ENCODE data around the gene UBE2J2. TPM values are rescaled to one million over a fixed set of nuclear protein-coding genes. Genes with fewer than 3 reads are reported as not detected.

Gene UBE2J2
- total and polyA plus RNA-seq, 4 donors = 21.0 to 30.4 (median 25.8) TPM

DNA sequence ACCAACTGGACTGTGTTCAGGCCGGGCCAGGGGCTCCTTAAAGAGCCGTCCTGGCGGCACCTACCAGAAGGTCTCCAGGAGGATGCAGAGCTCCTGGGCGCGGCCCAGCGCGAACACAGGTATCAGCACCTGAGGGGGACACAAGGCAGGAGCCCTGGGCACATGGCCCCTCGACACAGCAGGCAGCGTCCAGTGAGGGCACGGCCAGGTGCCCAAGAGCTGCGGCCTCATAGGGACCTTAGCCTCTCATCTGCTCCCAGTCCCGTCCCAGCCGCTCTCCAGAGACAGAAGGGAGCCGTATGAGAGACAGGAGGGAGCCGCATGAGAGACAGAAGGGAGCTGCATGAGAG lies 40.6 kb upstream of the UBE2J2 start:
- Histone ChIP-seq H3K4me1 (ENCODE audit: control insufficient read depth in 4 of 4, insufficient read depth in 4 of 4, low read length in 3 of 4) (peaks cover 5 to 10% (median 7%) of the 10 kb centered on the region in 4 donors), H3K36me3 (ENCODE audit: control insufficient read depth in 4 of 4, insufficient read depth in 3 of 4, low read depth in 1 of 4, low read length in 3 of 4) (peaks cover 3 to 39% (median 19%) of the 10 kb centered on the region in 4 donors), H3K9me3 (ENCODE audit: control insufficient read depth in 4 of 4, low read length in 3 of 4) (no peaks in the 10 kb centered on the region), H3K27ac (ENCODE audit: low read depth in 1 of 2, low read length in 2 of 2) (no peak overlapping the region), H3K9ac (ENCODE audit: low read depth in 1 of 2, low read length in 2 of 2) (no peak overlapping the region), H3K4me3 (ENCODE audit: low read depth in 1 of 3, low read length in 3 of 3) (no peak overlapping the region), H3K27me3 (ENCODE audit: control insufficient read depth in 4 of 4, insufficient read depth in 4 of 4, low read length in 3 of 4) (no peaks in the 10 kb centered on the region)
- WGBS = 96% methylated on average over 15 of the region's 15 CpGs
- TF ChIP-seq FOXA1 (IDR thresholded peaks at IDR 0.05) (no peak), EGR1 (IDR thresholded peaks at IDR 0.05; ENCODE audit: low read depth in 2 of 2) (no peak)
- TF ChIP-seq, protein P1, sequence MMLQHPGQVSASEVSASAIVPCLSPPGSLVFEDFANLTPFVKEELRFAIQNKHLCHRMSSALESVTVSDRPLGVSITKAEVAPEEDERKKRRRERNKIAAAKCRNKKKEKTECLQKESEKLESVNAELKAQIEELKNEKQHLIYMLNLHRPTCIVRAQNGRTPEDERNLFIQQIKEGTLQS (IDR thresholded peaks at IDR 0.05) = no peak
- DNase-seq (ENCODE audit: low spot score) = no peak

DNA sequence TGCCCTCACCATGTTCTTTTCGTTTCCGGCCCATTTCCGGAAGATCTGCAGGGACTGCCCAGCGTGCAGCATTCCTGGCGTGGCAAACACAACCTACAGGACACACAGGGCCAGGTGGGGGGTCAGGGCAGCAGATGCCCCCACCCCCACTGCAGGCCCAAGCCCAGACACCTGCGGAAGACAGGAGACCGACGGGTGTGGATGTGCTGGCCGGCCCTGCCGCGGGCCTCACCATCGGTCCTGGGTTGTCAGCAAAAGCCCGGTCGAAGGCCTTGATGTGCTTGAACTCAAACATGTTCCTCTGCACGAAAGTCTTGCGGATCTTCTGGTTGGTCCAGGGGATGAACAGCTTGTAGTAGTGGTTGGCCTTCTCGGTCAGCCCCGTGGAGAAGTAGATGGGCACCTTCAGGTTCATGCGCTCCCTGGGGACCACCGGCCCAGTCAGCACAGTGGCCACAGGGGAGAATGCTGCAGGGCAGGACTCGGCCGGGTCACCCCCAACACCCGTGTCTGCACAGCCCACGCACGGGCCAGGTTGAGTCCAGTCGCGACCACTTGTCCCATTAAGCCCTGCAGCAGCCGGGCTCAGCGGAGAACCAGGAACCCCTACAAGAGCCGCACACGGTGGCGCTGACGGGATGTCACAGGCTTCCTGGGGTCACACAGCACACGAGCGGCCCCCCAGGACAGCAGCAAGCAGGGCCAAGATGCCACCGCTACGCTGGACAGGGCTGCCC lies 40.0 kb upstream of the UBE2J2 start:
- Histone ChIP-seq H3K9ac (ENCODE audit: low read depth in 1 of 2, low read length in 2 of 2) (no peak overlapping the region), H3K27me3 (ENCODE audit: control insufficient read depth in 4 of 4, insufficient read depth in 4 of 4, low read length in 3 of 4) (no peaks in the 10 kb centered on the region), H3K4me1 (ENCODE audit: control insufficient read depth in 4 of 4, insufficient read depth in 4 of 4, low read length in 3 of 4) (peaks cover 6 to 14% (median 10%) of the 10 kb centered on the region in 4 donors), H3K36me3 (ENCODE audit: control insufficient read depth in 4 of 4, insufficient read depth in 3 of 4, low read depth in 1 of 4, low read length in 3 of 4) (peaks cover 3 to 38% (median 19%) of the 10 kb centered on the region in 4 donors), H3K27ac (ENCODE audit: low read depth in 1 of 2, low read length in 2 of 2) (no peak overlapping the region), H3K9me3 (ENCODE audit: control insufficient read depth in 4 of 4, low read length in 3 of 4) (no peaks in the 10 kb centered on the region), H3K4me3 (ENCODE audit: low read depth in 1 of 3, low read length in 3 of 3) (no peak overlapping the region)
- DNase-seq (ENCODE audit: low spot score) = no peak
- 92% methylated on average over 37 of the region's 37 CpGs for WGBS
- TF ChIP-seq SP1 (IDR thresholded peaks at IDR 0.05) (no peak), HNF4A (conservative IDR thresholded peaks at IDR 0.05) (no peak)

DNA sequence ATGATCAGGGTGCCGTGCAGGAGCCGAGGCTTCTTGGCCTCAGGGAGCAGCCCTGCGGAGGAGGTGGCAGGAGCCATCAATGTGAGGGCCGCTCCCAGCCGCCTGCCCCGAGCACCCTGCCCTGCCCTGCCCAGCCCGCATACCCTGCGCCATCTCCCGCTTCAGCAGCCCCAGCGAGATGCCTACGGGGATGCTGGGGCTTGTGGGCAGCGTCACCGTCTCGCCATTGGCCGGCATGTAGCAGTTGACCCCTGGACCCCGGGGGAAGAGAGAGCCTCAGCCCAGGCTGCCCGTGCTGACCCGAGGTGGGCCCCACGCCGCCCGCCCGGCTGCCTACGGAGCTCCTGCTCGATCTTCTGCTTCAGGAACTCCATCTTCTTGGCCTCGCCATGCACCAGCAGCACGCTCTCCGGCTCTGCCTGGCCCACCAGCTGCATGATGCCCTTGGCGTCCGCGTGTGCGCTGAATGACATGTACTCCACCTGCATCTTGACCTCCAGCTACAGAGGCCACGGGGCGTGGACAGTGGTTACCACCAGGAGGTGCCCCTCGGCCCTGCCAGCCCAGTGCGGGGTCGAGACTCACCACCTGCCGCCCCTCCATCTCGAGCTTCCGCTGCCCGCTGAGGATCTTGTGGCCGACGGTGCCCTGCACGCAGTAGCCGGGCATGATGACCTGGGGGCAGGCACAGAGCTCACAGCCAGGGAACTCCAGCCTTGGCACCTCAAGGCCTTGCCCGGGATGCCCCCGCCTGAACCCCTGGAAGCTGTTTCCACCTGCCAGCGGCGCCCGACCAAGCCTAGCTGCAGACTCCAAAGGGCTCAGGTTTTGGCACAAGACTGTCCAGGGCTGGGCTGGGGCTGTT lies 39.0 kb upstream of the UBE2J2 start:
- no peaks in the 10 kb centered on the region for H3K9me3 ChIP-seq (ENCODE audit: control insufficient read depth in 4 of 4, low read length in 3 of 4)
- H3K9ac ChIP-seq (ENCODE audit: low read depth in 1 of 2, low read length in 2 of 2) = no peak overlapping the region
- peaks cover 2 to 14% (median 9%) of the 10 kb centered on the region in 4 donors for H3K4me1 ChIP-seq (ENCODE audit: control insufficient read depth in 4 of 4, insufficient read depth in 4 of 4, low read length in 3 of 4)
- no peak overlapping the region for H3K27ac ChIP-seq (ENCODE audit: low read depth in 1 of 2, low read length in 2 of 2)
- TF ChIP-seq GABPA (IDR thresholded peaks at IDR 0.05 in 1 of 2, conservative IDR thresholded peaks at IDR 0.05 in 1 of 2) = no peak
- no peak for TF ChIP-seq FOXA1 (IDR thresholded peaks at IDR 0.05)
- TF ChIP-seq, protein P2, sequence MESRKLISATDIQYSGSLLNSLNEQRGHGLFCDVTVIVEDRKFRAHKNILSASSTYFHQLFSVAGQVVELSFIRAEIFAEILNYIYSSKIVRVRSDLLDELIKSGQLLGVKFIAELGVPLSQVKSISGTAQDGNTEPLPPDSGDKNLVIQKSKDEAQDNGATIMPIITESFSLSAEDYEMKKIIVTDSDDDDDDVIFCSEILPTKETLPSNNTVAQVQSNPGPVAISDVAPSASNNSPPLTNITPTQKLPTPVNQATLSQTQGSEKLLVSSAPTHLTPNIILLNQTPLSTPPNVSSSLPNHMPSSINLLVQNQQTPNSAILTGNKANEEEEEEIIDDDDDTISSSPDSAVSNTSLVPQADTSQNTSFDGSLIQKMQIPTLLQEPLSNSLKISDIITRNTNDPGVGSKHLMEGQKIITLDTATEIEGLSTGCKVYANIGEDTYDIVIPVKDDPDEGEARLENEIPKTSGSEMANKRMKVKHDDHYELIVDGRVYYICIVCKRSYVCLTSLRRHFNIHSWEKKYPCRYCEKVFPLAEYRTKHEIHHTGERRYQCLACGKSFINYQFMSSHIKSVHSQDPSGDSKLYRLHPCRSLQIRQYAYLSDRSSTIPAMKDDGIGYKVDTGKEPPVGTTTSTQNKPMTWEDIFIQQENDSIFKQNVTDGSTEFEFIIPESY (IDR thresholded peaks at IDR 0.05) = no peak
- no peak for TF ChIP-seq FOXA2 (IDR thresholded peaks at IDR 0.05)
- TF ChIP-seq JUND (IDR thresholded peaks at IDR 0.05) = no peak
- no peak for TF ChIP-seq HNF4G (IDR thresholded peaks at IDR 0.05)
- no peak for TF ChIP-seq NR2F2 (IDR thresholded peaks at IDR 0.05)
- TF ChIP-seq, protein P1 (IDR thresholded peaks at IDR 0.05) = no peak
- TF ChIP-seq RXRA (IDR thresholded peaks at IDR 0.05) = no peak
- no peak for TF ChIP-seq YY1 (IDR thresholded peaks at IDR 0.05)
- no peak for TF ChIP-seq TAF1 (conservative IDR thresholded peaks at IDR 0.05)
- TF ChIP-seq, protein P3, sequence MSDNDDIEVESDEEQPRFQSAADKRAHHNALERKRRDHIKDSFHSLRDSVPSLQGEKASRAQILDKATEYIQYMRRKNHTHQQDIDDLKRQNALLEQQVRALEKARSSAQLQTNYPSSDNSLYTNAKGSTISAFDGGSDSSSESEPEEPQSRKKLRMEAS (IDR thresholded peaks at IDR 0.05) = no peak
- TF ChIP-seq, protein P4, sequence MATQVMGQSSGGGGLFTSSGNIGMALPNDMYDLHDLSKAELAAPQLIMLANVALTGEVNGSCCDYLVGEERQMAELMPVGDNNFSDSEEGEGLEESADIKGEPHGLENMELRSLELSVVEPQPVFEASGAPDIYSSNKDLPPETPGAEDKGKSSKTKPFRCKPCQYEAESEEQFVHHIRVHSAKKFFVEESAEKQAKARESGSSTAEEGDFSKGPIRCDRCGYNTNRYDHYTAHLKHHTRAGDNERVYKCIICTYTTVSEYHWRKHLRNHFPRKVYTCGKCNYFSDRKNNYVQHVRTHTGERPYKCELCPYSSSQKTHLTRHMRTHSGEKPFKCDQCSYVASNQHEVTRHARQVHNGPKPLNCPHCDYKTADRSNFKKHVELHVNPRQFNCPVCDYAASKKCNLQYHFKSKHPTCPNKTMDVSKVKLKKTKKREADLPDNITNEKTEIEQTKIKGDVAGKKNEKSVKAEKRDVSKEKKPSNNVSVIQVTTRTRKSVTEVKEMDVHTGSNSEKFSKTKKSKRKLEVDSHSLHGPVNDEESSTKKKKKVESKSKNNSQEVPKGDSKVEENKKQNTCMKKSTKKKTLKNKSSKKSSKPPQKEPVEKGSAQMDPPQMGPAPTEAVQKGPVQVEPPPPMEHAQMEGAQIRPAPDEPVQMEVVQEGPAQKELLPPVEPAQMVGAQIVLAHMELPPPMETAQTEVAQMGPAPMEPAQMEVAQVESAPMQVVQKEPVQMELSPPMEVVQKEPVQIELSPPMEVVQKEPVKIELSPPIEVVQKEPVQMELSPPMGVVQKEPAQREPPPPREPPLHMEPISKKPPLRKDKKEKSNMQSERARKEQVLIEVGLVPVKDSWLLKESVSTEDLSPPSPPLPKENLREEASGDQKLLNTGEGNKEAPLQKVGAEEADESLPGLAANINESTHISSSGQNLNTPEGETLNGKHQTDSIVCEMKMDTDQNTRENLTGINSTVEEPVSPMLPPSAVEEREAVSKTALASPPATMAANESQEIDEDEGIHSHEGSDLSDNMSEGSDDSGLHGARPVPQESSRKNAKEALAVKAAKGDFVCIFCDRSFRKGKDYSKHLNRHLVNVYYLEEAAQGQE (IDR thresholded peaks at IDR 0.05) = no peak
- no peak for TF ChIP-seq RAD21 (IDR thresholded peaks at IDR 0.05)
- no peak for TF ChIP-seq SP1 (IDR thresholded peaks at IDR 0.05)
- TF ChIP-seq, protein P5, sequence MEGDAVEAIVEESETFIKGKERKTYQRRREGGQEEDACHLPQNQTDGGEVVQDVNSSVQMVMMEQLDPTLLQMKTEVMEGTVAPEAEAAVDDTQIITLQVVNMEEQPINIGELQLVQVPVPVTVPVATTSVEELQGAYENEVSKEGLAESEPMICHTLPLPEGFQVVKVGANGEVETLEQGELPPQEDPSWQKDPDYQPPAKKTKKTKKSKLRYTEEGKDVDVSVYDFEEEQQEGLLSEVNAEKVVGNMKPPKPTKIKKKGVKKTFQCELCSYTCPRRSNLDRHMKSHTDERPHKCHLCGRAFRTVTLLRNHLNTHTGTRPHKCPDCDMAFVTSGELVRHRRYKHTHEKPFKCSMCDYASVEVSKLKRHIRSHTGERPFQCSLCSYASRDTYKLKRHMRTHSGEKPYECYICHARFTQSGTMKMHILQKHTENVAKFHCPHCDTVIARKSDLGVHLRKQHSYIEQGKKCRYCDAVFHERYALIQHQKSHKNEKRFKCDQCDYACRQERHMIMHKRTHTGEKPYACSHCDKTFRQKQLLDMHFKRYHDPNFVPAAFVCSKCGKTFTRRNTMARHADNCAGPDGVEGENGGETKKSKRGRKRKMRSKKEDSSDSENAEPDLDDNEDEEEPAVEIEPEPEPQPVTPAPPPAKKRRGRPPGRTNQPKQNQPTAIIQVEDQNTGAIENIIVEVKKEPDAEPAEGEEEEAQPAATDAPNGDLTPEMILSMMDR (IDR thresholded peaks at IDR 0.05; ENCODE audit: low read depth, low read length, missing input control) = no peak
- no peak for TF ChIP-seq HNF4A (conservative IDR thresholded peaks at IDR 0.05)
- no peak for TF ChIP-seq EGR1 (IDR thresholded peaks at IDR 0.05; ENCODE audit: low read depth in 2 of 2)
- no peak for DNase-seq (ENCODE audit: low spot score)
- 94% methylated on average over 49 of the region's 49 CpGs for WGBS
- H3K4me3 ChIP-seq (ENCODE audit: low read depth in 1 of 3, low read length in 3 of 3) = no peak overlapping the region
- H3K27me3 ChIP-seq (ENCODE audit: control insufficient read depth in 4 of 4, insufficient read depth in 4 of 4, low read length in 3 of 4) = no peaks in the 10 kb centered on the region
- peaks cover 3 to 38% (median 19%) of the 10 kb centered on the region in 4 donors for H3K36me3 ChIP-seq (ENCODE audit: control insufficient read depth in 4 of 4, insufficient read depth in 3 of 4, low read depth in 1 of 4, low read length in 3 of 4)
